RWPE2 (cell line): ENCODE results near the gene STIP1.

Source experiments
- ATAC-seq: fragments of 200-7000 bp; cut with Tn5 transposase; 3 replicates; pipeline ENCODE4 v1.9.1; 2021; ENCODE audit warnings: low read depth
- DNase-seq: peaks from one replicate; pipeline ENCODE4 v3.0.0-alpha.2; 2020; ENCODE audit warnings: low spot score
- H3K27ac ChIP-seq: fragments of 450-650 bp; 2 replicates; pipeline ENCODE4 v1.5.1; 2017; ENCODE audit warnings: mild to moderate bottlenecking; ENCODE audit not compliant: poor library complexity, severe bottlenecking
- H3K27me3 ChIP-seq: fragments of 250-450 bp; sonication (Bioruptor Pico); 2 replicates; pipeline ENCODE4 v1.5.1; 2021; ENCODE audit warnings: mild to moderate bottlenecking, moderate library complexity; ENCODE audit not compliant: insufficient read depth, poor library complexity, severe bottlenecking
- H3K36me3 ChIP-seq: fragments of 250-450 bp; sonication (Bioruptor Pico); 2 replicates; pipeline ENCODE4 v1.5.1; 2020; ENCODE audit warnings: low read depth, mild to moderate bottlenecking, moderate library complexity
- H3K4me1 ChIP-seq: fragments of 250-450 bp; sonication (Bioruptor Pico); 2 replicates; pipeline ENCODE4 v1.5.1; 2021; ENCODE audit warnings: mild to moderate bottlenecking, moderate library complexity; ENCODE audit not compliant: insufficient read depth, poor library complexity, severe bottlenecking
- H3K4me3 ChIP-seq: fragments of 250-450 bp; sonication (Bioruptor Pico); 2 replicates; pipeline ENCODE4 v1.5.1; 2021; ENCODE audit warnings: mild to moderate bottlenecking, moderate library complexity; ENCODE audit not compliant: severe bottlenecking
- H3K9me3 ChIP-seq: fragments of 250-450 bp; sonication (Bioruptor Pico); 2 replicates; pipeline ENCODE4 v1.5.1; 2021; ENCODE audit warnings: mild to moderate bottlenecking, moderate library complexity; ENCODE audit not compliant: severe bottlenecking
- TF ChIP-seq, protein P1 (sequence below): fragments of 450-650 bp; IDR thresholded peaks from one replicate; pipeline ENCODE4 v1.5.1; 2017; ENCODE audit warnings: mild to moderate bottlenecking, moderate library complexity; ENCODE audit not compliant: poor library complexity, severe bottlenecking

STIP1 gene

GRCh38 chr11:64140082-64140481 lies 45.9 kb upstream of the STIP1 start:
- H3K36me3 ChIP-seq = no peaks in the 10 kb centered on the region
- no peaks in the 10 kb centered on the region for H3K4me1 ChIP-seq
- ATAC-seq (no peak), DNase-seq (no peak)
- TF ChIP-seq, protein P1, sequence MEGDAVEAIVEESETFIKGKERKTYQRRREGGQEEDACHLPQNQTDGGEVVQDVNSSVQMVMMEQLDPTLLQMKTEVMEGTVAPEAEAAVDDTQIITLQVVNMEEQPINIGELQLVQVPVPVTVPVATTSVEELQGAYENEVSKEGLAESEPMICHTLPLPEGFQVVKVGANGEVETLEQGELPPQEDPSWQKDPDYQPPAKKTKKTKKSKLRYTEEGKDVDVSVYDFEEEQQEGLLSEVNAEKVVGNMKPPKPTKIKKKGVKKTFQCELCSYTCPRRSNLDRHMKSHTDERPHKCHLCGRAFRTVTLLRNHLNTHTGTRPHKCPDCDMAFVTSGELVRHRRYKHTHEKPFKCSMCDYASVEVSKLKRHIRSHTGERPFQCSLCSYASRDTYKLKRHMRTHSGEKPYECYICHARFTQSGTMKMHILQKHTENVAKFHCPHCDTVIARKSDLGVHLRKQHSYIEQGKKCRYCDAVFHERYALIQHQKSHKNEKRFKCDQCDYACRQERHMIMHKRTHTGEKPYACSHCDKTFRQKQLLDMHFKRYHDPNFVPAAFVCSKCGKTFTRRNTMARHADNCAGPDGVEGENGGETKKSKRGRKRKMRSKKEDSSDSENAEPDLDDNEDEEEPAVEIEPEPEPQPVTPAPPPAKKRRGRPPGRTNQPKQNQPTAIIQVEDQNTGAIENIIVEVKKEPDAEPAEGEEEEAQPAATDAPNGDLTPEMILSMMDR = no peak
- H3K27ac ChIP-seq = no peak overlapping the region
- no peaks in the 10 kb centered on the region for H3K9me3 ChIP-seq
- H3K27me3 ChIP-seq = no peaks in the 10 kb centered on the region
- no peak overlapping the region for H3K4me3 ChIP-seq

GRCh38 chr11:64141081-64141783 lies 44.7 kb upstream of the STIP1 start:
- no peaks in the 10 kb centered on the region for H3K4me1 ChIP-seq
- H3K9me3 ChIP-seq = no peaks in the 10 kb centered on the region
- no peaks in the 10 kb centered on the region for H3K36me3 ChIP-seq
- no peak overlapping the region for H3K27ac ChIP-seq
- TF ChIP-seq, protein P1 = no peak
- DNase-seq = no peak
- no peak for ATAC-seq
- no peaks in the 10 kb centered on the region for H3K27me3 ChIP-seq
- H3K4me3 ChIP-seq = no peak overlapping the region

- no peak overlapping the region for H3K4me3 ChIP-seq
- no peaks in the 10 kb centered on the region for H3K27me3 ChIP-seq
- no peaks in the 10 kb centered on the region for H3K36me3 ChIP-seq
- H3K27ac ChIP-seq = no peak overlapping the region
- TF ChIP-seq, protein P1 = no peak
- no peaks in the 10 kb centered on the region for H3K9me3 ChIP-seq
- no peaks in the 10 kb centered on the region for H3K4me1 ChIP-seq
- ATAC-seq (no peak), DNase-seq (peak; percentile 54)
Measured at GRCh38 chr11:64144587-64145472, 41.1 kb upstream of the STIP1 start.

DNA sequence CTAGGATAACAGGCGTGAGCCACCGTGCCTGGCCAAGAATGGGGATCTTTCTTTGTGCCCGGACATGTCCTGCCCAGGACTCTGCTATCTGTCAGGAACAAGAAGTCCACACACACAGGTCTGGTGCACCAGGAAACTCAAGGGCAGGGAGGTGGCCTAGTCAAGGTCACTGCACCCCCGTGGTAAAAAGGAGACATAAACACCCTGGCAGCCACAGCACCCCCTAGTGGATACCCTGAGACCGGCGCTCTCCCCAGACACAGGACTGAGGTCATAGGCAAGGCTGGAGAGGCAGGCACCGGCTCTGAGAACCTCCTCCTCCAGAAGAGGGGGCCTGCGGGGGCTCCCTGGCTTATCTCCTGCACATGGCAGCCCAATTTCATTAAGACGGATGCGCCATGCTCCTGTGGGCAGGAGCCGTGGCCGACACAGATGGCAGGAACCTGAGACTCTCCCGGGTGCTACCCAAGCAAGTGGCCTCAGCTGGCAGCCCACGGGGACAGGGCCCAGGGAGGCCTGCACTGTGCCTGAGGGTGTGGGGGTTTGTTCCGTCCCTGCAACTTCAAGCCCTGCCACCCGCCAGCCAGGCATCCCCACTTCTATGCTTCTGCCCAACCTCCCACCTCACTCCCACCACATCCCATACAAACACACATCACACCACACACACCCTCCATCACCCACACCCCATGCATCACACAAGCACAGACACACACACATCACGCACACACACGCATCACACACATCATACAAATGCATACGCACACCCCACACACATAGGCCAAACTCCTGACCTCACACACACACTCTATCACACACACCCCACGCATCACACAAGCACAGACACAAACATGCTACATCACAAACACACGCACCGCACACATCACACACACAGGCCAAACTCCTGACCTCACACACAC lies 39.7 kb upstream of the STIP1 start:
- H3K4me3 ChIP-seq = no peak overlapping the region
- DNase-seq (peak; percentile 55), ATAC-seq (peak; percentile 43; the same call in 1 of the 3 replicates)
- no peak overlapping the region for H3K27ac ChIP-seq
- no peaks in the 10 kb centered on the region for H3K9me3 ChIP-seq
- H3K36me3 ChIP-seq = no peaks in the 10 kb centered on the region
- no peaks in the 10 kb centered on the region for H3K4me1 ChIP-seq
- no peaks in the 10 kb centered on the region for H3K27me3 ChIP-seq
- TF ChIP-seq, protein P1 = peak; percentile 69
